IPS-18c (cell line): ENCODE results near the gene SLC48A1.
A peak's percentile ranks its signal among the peaks of the same experiment; 100 is the strongest.

Experiments used
- H3K4me3 ChIP-seq: 2 replicates; pipeline ENCODE4 v1.7.0; 2013; ENCODE audit warnings: low read depth, mild to moderate bottlenecking, low read length, moderate library complexity; ENCODE audit not compliant: insufficient read depth
- H3K9me3 ChIP-seq: one replicate; pipeline ENCODE4 v1.6.1; 2013; ENCODE audit warnings: mild to moderate bottlenecking, low read length, moderate library complexity; ENCODE audit not compliant: control insufficient read depth, insufficient read depth

Gene SLC48A1

GRCh38 chr12:47819896-47820630, 47.0 kb downstream of the SLC48A1 start, which contains the start of gene HDAC7:
HDAC7 (minus strand) TSS chr12:47819903; CDS start chr12:47819785, 118 bp downstream.
- Histone ChIP-seq H3K9me3 (no peaks in the 10 kb centered on the region), H3K4me3 (peak within 1 kb of the TSS; percentile 71)

GRCh38 chr12:47820631-47821345, 47.8 kb downstream of the SLC48A1 start:
- Histone ChIP-seq H3K9me3 (no peaks in the 10 kb centered on the region), H3K4me3 (peak overlapping the region; percentile 68)

GRCh38 chr12:47821346-47821706, 48.3 kb downstream of the SLC48A1 start:
- Histone ChIP-seq H3K4me3 (peak overlapping the region; percentile 38; the same call in 1 of the 2 replicates), H3K9me3 (no peaks in the 10 kb centered on the region)

- H3K4me3 ChIP-seq: no peak overlapping the region; the same call in 1 of the 2 replicates
These were observed 49.4 kb downstream of the SLC48A1 start for GRCh38 chr12:47822401-47822800.

GRCh38 chr12:47822863-47823262, 49.8 kb downstream of the SLC48A1 start:
- no peak overlapping the region for H3K4me3 ChIP-seq
- H3K9me3 ChIP-seq: no peaks in the 10 kb centered on the region

More at GRCh38 chr12:47822401-47822800, 49.4 kb downstream of the SLC48A1 start:
- no peaks in the 10 kb centered on the region for H3K9me3 ChIP-seq

- H3K9me3 ChIP-seq: no peaks in the 10 kb centered on the region
- no peak overlapping the region for H3K4me3 ChIP-seq
These were observed 50.5 kb downstream of the SLC48A1 start for GRCh38 chr12:47823422-47824086.

GRCh38 chr12:47824198-47824597, 51.2 kb downstream of the SLC48A1 start:
- no peaks in the 10 kb centered on the region for H3K9me3 ChIP-seq

GRCh38 chr12:47824635-47825034, 51.6 kb downstream of the SLC48A1 start:
- no peaks in the 10 kb centered on the region for H3K9me3 ChIP-seq
- no peak overlapping the region for H3K4me3 ChIP-seq

More at GRCh38 chr12:47824198-47824597, 51.2 kb downstream of the SLC48A1 start:
- no peak overlapping the region for H3K4me3 ChIP-seq

- no peak overlapping the region for H3K4me3 ChIP-seq
- no peaks in the 10 kb centered on the region for H3K9me3 ChIP-seq
These were observed 52.2 kb downstream of the SLC48A1 start for GRCh38 chr12:47825173-47825639.

GRCh38 chr12:47828008-47828975, 55.3 kb downstream of the SLC48A1 start:
- Histone ChIP-seq H3K9me3 (no peaks in the 10 kb centered on the region), H3K4me3 (no peak overlapping the region)

GRCh38 chr12:47828976-47829482, 56.0 kb downstream of the SLC48A1 start:
- Histone ChIP-seq H3K9me3 (no peaks in the 10 kb centered on the region), H3K4me3 (no peak overlapping the region)

GRCh38 chr12:47829584-47829983, 56.5 kb downstream of the SLC48A1 start:
- no peak overlapping the region for H3K4me3 ChIP-seq
- H3K9me3 ChIP-seq: no peaks in the 10 kb centered on the region
